ENCODE measurements around the gene TMEM41B. TPM values are rescaled to one million over a fixed set of nuclear protein-coding genes. Genes with fewer than 3 reads are reported as not detected.
"Not testable (repeated sequence)": the region's sequence is repeated elsewhere in the genome, so short reads cannot be mapped to it uniquely, and the experiment has no call there.

Gene TMEM41B, protein sequence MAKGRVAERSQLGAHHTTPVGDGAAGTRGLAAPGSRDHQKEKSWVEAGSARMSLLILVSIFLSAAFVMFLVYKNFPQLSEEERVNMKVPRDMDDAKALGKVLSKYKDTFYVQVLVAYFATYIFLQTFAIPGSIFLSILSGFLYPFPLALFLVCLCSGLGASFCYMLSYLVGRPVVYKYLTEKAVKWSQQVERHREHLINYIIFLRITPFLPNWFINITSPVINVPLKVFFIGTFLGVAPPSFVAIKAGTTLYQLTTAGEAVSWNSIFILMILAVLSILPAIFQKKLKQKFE
- total RNA-seq (10 to 100 TPM; 78.5 to 86.5 TPM), polyA plus RNA-seq (10 to 100 TPM; 20.6 to 66.1 TPM)
- long read RNA-seq, donor 1, transcript TMEM41B-204 (7 exons, 3,968 nt): major isoform, 5 of 28 reads
- long read RNA-seq, donor 1, partial matches to known transcripts: 20 of 28 reads
- long read RNA-seq, donor 1, other reads (novel, unspliced or antisense): 0 of 28 reads
- long read RNA-seq, donor 2, partial matches to known transcripts: 0 of 6 reads
- long read RNA-seq, donor 2, other reads (novel, unspliced or antisense): 0 of 6 reads
- long read RNA-seq, donor 3, partial matches to known transcripts: 27 of 32 reads
- long read RNA-seq, donor 3, other reads (novel, unspliced or antisense): 0 of 32 reads
- long read RNA-seq, donor 4, partial matches to known transcripts: 0 of 2 reads
- long read RNA-seq, donor 4, other reads (novel, unspliced or antisense): 0 of 2 reads
- long read RNA-seq, donor 5, transcript TMEM41B-204 (7 exons, 3,968 nt): major isoform, 15 of 53 reads
- long read RNA-seq, donor 5, partial matches to known transcripts: 32 of 53 reads
- long read RNA-seq, donor 5, other reads (novel, unspliced or antisense): 0 of 53 reads

DNA sequence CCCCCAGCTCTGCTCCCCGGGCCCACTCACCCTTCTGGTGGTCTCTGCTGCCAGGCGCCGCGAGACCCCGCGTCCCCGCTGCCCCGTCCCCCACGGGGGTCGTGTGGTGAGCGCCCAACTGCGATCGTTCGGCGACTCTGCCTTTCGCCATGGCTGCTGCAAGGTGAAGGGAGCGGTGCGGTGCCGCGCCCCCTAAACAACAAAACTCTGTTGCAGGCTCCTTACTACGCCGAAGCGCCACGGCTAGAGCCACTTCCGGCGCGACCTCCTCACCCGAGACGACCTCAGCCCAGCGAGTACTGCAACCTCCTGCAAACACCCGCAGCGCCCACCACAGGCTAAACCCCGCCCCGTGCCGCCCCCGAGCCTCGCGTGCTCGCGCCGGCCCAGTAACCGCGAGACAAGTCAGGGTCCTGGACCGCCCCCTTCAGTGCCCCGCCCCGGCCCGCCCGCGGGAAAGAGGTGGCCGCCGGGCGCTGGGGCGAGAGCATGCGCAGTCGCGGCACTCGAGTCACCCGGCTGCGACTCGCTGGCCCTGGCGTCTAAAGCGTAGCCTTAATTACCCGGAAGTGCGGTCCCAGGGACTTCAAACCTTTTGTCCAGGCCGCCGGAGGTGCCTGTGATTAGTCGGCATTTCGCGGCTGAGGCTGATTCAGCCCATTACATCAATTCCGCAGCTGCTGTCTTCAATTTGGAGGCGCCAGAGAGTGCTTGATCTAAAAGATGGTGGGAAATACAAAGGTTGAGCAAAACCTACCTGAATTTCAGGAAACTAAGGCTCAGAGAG, at the start of gene TMEM41B:
Gene TMEM41B (minus strand): TSS at position 303 of the 787 bp plus-strand sequence. CDS start 152 bp downstream, at position 151.
- Histone ChIP-seq H3K27ac (ENCODE audit: low read depth in 1 of 2, low read length in 1 of 2) (peak within 1 kb of the TSS; percentile 94 to 95), H3K36me3 (ENCODE audit: control insufficient read depth in 4 of 4, insufficient read depth in 4 of 4, low read length in 4 of 4) (no peaks in the 10 kb centered on the region), H3K9me3 (ENCODE audit: control insufficient read depth in 4 of 4, insufficient read depth in 3 of 4, low read length in 3 of 4) (no peaks in the 10 kb centered on the region), H3K4me1 (ENCODE audit: control insufficient read depth in 5 of 5, insufficient read depth in 5 of 5, low read length in 5 of 5) (peaks cover 7 to 10% (median 8%) of the 10 kb centered on the region in 5 donors), H3K9ac (ENCODE audit: insufficient read depth in 1 of 2, low read length in 2 of 2) (peak within 1 kb of the TSS; percentile 66 to 88), H3K4me3 (peak within 1 kb of the TSS; percentile 82), H3K27me3 (ENCODE audit: control insufficient read depth in 3 of 3, insufficient read depth in 3 of 3, low read length in 2 of 3) (no peaks in the 10 kb centered on the region)
- 1% methylated on average over 70 to 71 of the region's 71 CpGs for whole genome bisulfite sequencing, 2 donors
- ATAC-seq (ENCODE audit: insufficient read depth, low FRiP score) (peak; percentile 96), DNase-seq (peak; percentile 98 to 99 (median 99))
- no peak for TF ChIP-seq CTCF (IDR thresholded peaks at IDR 0.05; ENCODE audit: control extremely low read depth, extremely low read depth)

DNA sequence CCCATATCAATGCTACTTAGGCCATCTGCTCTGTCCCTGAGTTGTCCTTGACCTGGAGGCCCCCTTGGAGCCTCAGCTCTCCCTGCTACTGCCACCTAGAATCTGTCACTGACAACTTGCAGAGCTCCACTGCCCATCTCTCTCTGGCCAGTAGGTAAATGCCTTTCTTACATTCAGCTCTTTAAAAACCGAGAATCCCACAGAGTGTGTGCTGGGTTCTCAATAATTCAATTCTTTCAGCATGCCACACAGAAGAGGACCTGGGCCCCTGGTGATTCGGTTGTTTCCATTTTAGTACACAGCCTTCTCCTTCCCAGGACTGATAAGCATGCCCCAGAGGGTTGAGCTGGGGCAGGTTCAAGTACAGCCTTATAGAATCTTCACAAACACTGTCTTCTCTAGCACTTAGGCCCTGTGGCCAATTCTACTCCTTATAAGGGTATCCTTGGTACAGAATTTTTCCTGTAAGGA, 48.0 kb upstream of the TMEM41B start:
- Histone ChIP-seq H3K36me3 (ENCODE audit: control insufficient read depth in 4 of 4, insufficient read depth in 4 of 4, low read length in 4 of 4) (no peaks in the 10 kb centered on the region), H3K4me3 (no peak overlapping the region), H3K9ac (ENCODE audit: insufficient read depth in 1 of 2, low read length in 2 of 2) (no peak overlapping the region), H3K4me1 (ENCODE audit: control insufficient read depth in 5 of 5, insufficient read depth in 5 of 5, low read length in 5 of 5) (peaks cover 0 to 12% (median 5%) of the 10 kb centered on the region in 5 donors), H3K27me3 (ENCODE audit: control insufficient read depth in 3 of 3, insufficient read depth in 3 of 3, low read length in 2 of 3) (no peaks in the 10 kb centered on the region), H3K9me3 (ENCODE audit: control insufficient read depth in 4 of 4, insufficient read depth in 3 of 4, low read length in 3 of 4) (no peaks in the 10 kb centered on the region), H3K27ac (ENCODE audit: low read depth in 1 of 2, low read length in 1 of 2) (peak overlapping the region; percentile 80 to 97)
- WGBS, 2 donors: 67 to 91% methylated on average over 2 of the region's 2 CpGs
- TF ChIP-seq CTCF (IDR thresholded peaks at IDR 0.05; ENCODE audit: control extremely low read depth, extremely low read depth): no peak
- DNase-seq (no peak), ATAC-seq (ENCODE audit: insufficient read depth, low FRiP score) (no peak)

DNA sequence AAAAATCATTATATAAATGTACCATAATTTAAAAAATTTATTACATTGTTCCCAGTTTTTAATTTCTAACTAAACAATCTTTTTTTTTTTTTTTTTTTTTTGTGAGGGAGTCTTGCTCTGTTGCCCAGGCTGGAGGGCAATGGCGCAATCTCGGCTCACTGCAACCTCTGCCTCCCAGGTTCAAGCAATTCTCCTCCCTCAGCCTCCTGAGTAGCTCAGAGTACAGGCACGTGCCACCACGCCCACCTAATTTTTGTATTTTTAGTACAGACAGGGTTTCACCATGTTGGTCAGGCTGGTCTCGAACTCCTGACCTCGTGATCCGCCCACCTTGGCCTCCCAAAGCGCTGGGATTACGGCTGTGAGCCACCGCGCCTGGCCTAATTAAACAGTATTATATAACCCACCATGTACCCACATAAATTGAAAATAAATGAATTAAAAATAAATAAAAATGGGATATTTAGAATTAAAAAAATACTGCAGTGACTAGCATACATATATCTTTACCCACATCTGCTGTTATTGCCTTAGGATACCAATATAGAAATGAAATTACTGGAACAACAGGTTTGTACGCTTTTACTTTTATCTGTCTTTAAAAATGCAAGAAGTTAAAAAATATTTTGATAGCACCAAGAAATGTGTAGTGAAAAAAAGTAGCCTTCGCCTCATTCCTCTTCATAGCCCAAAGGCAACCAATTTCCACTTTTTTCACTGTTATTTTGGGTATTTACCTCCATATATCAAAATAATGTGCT, 46.6 kb upstream of the TMEM41B start:
- peaks cover 0 to 12% (median 5%) of the 10 kb centered on the region in 5 donors for H3K4me1 ChIP-seq (ENCODE audit: control insufficient read depth in 5 of 5, insufficient read depth in 5 of 5, low read length in 5 of 5)
- H3K9ac ChIP-seq (ENCODE audit: insufficient read depth in 1 of 2, low read length in 2 of 2); H3K4me3 ChIP-seq; H3K9me3 ChIP-seq (ENCODE audit: control insufficient read depth in 4 of 4, insufficient read depth in 3 of 4, low read length in 3 of 4); H3K27ac ChIP-seq (ENCODE audit: low read depth in 1 of 2, low read length in 1 of 2); H3K27me3 ChIP-seq (ENCODE audit: control insufficient read depth in 3 of 3, insufficient read depth in 3 of 3, low read length in 2 of 3); ATAC-seq (ENCODE audit: insufficient read depth, low FRiP score); DNase-seq; H3K36me3 ChIP-seq (ENCODE audit: control insufficient read depth in 4 of 4, insufficient read depth in 4 of 4, low read length in 4 of 4): not testable (repeated sequence)
- 94 to 97% methylated on average over 13 of the region's 13 CpGs for WGBS, 2 donors
